ENCODE measurements around the gene SRSF8.
"Not testable (repeated sequence)": the region's sequence is repeated elsewhere in the genome, so short reads cannot be mapped to it uniquely, and the experiment has no call there.

Gene SRSF8, protein sequence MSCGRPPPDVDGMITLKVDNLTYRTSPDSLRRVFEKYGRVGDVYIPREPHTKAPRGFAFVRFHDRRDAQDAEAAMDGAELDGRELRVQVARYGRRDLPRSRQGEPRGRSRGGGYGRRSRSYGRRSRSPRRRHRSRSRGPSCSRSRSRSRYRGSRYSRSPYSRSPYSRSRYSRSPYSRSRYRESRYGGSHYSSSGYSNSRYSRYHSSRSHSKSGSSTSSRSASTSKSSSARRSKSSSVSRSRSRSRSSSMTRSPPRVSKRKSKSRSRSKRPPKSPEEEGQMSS
- 6.2 to 36.1 (median 25.2) reads per million in 17 experiments for total RNA-seq

DNA sequence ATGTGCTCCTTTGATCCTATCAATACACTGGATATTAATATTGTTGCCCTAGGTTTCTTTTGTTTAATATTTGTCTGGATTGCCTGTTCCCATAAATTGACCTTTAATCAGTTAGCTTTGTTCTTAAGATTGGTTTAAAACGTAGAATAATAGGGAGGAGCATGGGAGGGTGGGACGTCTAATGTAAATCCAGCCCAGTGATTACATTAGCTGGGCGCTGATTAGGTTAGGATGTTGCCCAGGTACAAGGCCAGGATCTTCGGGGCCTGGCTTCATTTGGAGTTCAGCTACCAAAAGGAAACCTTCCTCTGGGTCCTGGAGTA lies at the start of gene SRSF8:
Gene SRSF8, plus strand, starts transcription at position 204 of the 323 bp plus-strand sequence. CDS start 308 bp downstream, outside the sequence.
- no peak for DNase-seq

DNA sequence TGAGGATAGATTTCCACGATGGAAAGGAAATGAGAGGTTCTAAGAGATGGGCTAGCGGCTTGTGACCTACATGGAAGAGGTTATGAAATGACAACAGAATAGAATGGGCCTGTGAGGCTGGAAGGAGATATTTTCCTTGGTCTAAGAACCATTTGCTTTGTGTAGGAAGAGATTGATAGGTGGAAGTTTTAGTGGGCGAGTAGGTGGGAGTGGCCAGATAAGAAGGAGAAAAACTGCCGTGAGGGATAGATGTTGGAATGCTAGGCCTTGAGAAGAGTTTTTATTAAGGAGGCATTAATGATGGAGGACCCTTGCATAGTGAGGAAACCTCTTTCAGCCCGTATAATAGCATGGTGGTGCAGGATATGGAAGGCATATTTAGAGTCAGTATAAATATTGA lies 45.3 kb upstream of the SRSF8 start:
- not testable (repeated sequence) for DNase-seq

DNA sequence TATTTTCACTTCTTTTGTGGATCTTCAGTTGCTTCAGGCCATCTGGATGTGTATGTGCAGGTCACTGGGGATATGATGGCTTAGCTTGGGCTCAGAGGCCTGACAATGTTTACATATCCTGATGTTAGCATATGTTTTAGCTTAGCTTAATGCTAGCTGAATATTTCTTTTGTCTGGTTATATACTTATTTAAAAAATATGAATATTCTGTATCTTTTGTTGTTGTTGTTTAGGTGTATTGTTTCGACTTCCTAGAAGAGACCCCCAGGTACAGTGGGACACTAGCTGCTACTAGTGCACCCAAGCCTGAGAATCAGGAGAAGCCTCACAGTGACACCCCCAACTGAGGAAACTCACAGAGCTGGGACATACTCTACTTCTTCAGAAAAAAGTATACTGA lies 41.8 kb upstream of the SRSF8 start, which contains the start of gene KDM4E:
Gene KDM4E, plus strand, starts transcription at position 301 of the 400 bp plus-strand sequence. CDS start 300 bp downstream, outside the sequence.
- no peak for DNase-seq

DNA sequence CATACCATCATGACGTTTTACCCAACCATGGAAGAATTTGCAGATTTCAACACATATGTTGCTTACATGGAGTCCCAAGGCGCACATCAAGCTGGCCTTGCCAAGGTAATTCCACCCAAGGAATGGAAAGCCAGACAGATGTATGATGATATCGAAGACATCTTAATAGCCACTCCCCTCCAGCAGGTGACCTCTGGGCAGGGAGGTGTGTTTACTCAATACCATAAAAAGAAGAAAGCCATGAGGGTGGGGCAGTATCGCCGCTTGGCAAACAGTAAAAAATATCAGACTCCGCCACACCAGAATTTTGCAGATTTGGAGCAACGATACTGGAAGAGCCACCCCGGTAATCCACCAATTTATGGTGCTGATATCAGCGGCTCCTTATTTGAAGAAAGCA lies 41.1 kb upstream of the SRSF8 start:
- not testable (repeated sequence) for DNase-seq

DNA sequence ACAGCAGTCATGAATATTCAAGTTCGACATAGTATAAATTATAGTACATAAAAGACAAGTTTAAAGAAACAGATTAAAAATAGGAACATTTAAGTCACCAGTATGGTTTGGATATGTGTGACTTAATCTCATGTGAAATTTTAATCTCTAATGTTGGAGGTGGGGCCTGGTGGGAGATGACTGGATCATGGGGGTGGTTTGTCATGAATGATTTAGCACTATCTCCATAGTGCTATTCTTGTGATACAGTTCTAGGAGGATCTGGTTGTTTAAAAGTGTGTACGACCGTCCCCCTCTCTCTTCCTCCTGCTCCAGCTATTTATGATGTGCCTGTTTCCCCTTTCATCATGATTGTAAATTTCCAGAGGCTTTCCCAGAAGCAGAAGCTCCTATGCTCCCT lies 38.4 kb upstream of the SRSF8 start:
- peak in 1 of 4 experiments; percentile 4 for DNase-seq

DNA sequence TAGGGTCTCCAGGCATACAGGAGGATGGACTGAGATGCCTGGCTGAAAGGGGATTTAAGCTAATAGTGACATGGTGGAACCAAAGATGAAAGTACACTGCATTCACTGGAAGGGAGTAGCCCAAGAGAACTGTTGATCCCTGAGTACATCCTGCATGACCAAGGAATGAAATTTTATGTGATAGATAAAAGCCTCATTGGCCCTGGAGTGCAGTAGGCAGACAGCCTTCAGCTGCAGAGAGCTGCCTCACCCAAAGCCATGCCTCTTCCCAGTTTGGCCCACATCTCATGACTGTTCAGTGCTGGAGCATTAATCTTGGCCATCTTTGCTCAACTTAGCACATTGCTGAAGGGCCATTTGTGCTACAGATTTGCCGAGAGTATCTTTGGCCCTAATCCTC lies 33.7 kb upstream of the SRSF8 start:
- no peak for DNase-seq

DNA sequence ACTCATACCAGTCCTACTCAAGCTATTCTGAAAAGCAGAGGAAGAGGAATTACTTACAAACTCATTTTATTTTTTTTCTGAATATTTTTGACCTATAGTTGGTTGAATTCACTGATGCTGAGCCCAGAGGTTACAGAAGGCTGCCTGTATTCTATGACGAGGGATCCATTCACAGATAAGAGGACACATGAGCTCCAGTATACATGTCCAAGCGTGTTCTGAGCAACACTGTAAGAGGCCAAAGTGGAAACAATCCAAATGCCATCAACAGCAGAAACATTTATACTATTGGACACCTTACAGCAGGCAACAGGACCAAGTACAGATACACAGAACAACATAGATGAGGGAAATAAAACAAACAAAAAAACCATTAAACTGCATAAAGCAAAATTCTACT lies 31.4 kb upstream of the SRSF8 start:
- no peak for DNase-seq

DNA sequence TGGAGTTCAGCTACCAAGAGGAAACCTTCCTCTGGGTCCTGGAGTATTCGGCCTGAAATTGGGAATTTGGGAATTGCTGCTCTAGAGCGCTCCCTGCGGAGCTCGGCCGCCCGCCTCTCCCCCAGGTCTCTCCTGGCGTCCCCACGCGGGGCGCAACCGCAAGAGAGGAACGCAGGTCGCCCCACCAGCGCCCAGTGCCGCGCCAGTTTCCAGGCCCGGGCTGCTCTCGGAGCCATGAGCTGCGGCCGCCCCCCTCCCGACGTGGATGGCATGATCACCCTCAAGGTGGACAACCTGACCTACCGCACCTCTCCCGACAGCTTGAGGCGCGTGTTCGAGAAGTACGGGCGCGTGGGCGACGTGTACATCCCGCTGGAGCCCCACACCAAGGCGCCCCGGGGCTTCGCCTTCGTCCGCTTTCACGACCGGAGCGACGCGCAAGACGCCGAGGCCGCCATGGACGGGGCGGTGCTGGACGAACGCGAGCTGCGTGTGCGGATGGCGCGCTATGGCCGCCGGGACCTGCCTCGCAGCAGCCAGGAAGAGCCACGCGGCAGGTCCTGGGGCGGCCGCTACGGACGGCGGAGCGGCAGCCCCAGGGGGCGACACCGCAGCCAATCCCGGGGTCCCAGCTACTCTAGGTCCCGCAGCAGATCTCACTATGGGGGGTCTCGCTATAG lies 29.2 kb upstream of the SRSF8 start:
- peak in 3 of 4 experiments; percentile 5 to 27 (median 7) for DNase-seq

DNA sequence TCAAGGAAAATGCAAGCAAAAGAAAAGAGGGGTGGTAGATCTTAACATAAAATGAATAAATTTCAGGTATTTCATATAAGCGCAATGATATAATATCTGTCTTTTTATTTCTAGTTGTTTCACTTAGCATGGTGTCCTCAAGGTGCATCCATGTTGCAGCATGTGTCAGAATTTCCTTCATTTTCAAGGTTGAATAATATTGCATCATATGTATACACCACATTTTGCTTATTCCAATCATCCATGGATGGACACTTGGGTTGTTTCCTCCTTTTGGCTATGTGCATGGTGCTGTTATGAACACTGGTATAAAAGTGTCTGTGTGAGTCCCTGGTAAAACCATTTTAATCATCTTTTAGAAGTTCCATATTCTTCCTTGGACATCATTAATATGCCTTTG lies 24.5 kb upstream of the SRSF8 start:
- DNase-seq: no peak

DNA sequence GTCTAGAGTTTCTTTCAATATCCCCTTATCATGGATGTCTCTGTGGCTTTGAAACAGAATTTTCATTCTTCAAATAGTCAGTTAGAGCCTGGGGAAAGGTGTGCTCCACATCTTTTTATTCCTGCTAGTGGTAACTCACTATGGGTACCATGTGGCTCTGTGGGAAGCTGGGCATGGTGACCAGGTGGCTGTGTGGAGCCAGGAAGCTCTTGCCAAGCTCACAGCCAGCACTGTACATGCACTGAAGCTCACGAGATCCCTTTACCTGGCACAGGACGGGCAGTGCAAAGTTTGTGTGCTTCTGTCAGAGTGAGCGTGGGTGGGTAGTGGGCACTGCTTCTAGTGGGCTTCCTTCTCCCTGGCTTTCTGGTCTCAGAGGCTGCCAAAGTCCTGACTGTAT lies 23.8 kb upstream of the SRSF8 start:
- DNase-seq: no peak

DNA sequence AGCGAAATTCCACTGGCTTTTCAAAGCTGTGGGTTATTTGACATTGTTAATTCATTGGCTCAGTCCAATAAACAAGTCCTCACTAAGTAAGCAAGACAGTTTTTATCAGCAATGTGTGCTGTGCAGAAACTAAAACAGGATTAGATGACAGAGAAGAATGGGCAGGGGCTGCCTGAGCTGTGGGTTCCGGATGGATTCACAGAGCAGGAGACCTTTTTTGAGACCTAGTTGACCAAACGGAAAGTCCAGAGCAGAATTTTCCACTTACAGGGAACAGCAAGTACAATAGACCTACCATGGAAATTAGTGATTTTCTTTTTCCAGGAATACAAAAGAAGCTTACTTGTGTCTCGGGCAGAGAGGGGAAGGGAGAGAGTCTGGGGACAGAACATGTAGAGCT lies 22.7 kb upstream of the SRSF8 start:
- DNase-seq: no peak

DNA sequence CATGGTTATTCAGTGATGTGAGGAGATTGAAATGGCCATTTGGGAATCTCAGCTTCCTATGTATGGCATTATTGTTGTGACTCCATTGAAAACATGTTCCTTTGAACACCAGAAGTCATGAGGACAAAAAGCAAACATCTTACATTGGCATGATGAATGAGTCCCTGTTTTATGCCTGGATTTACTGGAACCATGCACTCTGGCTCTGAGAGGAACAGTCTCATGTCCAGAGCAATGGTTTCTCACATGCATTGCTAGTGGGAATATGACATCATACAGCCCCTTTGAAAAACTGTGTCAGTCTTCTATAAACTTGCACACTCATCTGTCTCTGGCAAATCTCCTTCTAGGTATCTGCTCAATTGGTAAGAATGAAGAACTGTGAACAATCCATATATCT lies 20.9 kb upstream of the SRSF8 start:
- no peak for DNase-seq

DNA sequence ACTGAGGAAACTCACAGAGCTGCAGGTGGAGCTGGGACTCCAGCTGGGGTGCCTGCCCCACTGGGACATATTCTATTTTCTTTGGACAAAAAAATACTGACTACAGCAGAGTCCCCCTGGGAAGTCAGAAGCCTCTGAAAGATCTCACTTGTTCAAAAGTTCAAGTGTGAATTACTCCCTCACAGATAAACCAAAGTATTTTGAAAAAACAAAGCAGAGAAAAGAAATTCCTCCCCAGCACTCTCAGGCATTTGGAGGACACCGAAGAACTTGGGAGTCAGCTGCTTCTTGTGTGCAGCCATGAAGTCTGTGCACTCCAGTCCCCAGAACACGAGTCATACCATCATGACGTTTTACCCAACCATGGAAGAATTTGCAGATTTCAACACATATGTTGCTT lies 17.6 kb upstream of the SRSF8 start, which contains the start of gene KDM4F:
Gene KDM4F, plus strand, starts transcription at position 301 of the 400 bp plus-strand sequence.
- not testable (repeated sequence) for DNase-seq

DNA sequence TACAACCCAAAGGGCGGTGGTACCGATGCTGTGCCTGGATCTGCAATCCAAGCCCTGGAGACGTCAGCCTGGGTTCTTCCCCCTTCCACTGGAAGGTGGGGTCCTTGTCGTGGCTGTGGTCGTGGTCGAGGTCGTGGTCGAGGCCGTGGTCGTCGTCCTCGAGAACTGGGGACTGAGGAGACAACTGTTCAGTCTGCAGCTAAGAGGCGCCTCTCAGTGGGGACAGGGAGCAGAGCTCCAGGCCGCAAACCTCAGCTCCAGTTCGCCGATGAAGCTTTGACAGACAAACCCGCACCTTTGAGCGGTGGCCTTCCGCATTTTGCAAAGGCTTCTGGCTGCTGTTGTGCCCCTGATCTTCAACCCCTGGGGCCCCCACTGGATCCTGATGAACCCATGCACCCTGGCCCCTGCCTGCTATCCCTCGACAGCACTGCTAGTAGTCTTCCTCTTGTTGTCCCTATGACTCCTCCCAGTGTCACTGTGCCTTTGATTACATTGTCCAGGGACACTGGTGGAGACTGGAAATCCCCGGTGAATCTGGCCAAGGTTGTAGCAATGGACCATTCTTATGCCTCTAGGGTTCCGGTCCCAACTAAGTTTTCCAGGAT lies 16.0 kb upstream of the SRSF8 start:
- no peak for DNase-seq

DNA sequence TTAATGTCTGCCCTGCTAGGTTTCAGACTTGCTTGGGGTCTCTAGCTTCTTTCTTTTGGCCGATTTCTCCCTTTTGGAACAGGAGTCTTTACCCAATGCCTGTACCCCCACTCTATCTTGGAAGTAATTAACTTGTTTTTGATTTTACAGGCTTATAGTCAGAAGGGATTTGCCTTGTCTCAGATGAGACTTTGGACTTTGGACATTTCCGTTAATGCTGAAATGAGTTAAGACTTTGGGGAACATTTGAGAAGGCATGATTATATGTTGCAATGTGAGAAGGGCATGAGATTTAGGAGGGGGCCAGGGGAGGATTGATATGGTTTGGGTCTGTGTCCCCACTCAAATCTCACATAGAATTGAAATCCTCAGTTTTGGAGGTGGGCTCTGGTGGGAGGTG lies 12.4 kb upstream of the SRSF8 start:
- no peak for DNase-seq

DNA sequence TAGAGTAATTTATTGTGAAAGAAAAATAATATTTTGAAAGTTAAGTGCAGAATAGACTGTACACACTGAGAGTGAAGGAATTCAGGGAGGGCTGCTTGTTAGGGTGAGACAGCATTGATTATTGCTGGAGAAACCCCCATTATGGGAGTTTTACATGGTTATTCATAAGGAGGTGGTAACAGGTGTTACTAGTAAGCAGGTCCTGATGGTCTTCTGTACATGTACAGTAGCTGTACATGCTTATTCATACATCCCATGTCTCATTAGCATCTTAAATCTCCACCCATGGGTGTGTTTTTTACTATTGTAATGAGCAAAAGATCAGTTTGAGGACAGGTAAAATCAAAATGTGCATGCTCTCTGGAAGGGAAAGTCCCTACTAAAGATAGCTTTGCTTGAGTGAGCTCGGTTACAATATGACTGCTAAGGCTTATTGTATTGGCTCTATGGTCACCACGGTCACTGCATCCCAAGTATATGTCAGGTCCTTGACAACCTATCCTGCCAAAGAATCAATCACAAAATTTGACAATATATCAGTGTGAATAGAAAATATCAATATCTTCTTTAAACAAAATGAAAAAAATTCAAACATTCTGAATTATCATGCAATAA lies 11.3 kb upstream of the SRSF8 start:
- no peak for DNase-seq

DNA sequence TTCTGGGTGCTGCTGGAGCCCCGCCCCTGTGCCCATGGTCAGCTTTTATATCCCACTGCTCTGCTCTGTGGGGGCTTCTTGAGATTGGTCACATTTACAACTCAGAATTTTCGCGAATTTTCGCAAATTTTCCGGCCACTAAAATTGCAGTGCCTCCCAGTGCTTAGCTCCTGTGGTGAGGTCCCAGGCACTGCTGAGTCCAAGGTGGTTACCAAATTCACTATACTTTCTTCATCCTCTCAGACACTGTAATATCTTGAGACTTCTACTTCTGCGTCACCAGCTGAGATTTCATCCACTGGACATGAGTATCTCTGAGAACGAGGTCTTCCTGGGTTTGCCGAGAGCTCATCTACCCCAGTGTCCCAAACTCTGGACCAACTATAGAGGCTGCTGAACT lies 8.8 kb upstream of the SRSF8 start:
- no peak for DNase-seq

DNA sequence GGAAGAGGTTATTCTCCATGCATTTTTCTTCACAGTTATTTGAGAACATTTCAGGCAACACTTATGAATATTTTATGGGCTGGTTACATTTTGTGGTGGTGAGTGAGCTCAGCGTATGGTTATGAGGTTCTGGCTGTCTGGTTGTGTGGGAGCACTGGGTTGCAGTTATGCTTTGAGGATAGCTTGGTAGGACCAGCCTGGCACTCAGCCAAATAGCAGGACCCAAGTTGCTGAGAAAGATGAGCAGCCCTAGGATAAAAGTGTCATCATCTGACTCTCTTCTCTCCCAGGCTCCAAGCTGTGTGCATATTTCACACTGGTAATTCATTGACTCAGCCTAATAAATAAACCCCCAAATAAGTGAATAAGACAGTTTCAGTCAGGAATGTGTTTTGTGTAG lies 8.1 kb upstream of the SRSF8 start:
- no peak for DNase-seq

DNA sequence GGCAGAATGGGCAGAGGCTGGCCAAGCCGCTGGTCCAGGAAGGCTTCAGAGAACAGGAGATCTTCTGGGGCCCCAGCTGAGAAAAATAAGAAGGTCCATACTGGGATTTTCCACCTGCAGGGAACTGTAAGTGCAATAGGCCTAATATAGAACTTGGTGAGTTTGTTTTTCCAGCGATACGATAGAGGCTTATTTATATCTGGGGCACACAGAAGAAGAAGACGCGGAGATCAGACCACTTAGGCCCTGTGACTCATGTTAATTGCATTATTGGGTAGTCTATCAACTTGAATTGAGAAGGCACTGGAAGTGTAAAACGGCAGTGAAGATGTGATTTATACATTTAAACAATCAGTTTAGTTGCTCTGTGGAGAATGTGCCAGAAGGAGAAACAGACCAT lies 7.7 kb upstream of the SRSF8 start:
- no peak for DNase-seq

DNA sequence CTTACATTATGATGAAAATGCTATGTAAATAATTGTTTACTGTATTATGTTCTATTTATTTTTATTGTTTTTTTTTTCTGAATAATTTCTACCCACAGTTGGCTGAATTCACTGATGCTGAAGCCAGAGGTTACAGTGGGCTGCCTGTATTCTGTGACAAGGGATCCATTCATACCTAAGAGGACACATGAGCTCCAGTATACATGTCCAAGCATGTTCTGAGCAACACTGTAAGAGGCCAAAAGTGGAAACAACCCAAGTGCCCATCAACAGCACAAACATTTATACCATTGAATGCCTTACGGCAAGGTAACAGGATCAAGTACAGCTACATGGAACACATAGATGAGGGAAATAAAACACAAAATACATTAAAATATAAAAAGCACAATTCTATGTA lies 1.4 kb upstream of the SRSF8 start:
- no peak for DNase-seq

DNA sequence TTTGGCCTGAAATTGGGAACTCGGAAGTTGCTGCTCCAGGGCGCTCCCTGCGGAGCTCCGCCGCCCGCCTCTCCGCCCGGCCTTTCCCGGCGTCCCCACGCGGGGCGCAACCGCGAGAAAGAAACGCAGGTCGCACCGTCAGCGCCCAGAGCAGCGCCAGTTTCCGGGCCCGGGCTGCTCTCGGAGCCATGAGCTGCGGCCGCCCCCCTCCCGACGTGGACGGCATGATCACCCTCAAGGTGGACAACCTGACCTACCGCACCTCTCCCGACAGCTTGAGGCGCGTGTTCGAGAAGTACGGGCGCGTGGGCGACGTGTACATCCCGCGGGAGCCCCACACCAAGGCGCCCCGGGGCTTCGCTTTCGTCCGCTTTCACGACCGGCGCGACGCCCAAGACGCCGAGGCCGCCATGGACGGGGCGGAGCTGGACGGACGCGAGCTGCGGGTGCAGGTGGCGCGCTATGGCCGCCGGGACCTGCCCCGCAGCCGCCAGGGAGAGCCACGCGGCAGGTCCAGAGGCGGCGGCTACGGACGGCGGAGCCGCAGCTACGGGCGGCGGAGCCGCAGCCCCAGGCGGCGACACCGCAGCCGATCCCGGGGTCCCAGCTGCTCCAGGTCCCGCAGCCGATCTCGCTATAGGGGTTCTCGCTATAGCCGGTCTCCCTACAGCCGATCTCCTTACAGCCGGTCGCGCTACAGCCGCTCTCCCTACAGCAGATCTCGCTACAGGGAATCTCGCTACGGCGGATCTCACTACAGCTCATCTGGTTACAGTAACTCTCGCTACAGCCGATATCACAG lies 521 bp downstream of the SRSF8 start:
- DNase-seq: peak; percentile 82 to 94 (median 88)

DNA sequence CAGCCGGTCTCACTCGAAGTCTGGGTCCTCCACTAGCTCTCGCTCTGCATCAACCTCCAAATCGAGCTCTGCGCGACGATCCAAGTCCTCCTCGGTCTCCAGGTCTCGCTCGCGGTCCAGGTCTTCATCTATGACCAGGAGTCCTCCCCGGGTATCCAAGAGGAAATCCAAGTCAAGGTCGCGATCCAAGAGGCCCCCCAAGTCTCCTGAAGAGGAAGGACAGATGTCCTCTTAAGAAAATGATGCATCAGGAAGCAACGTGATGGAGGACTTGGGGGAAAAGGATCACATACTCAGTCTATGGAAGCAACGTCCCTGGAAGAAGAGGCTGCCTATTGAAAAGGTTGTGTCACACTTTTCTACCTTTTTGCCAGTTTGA lies 1.1 kb downstream of the SRSF8 start:
- peak in 1 of 4 experiments; percentile 42 for DNase-seq

DNA sequence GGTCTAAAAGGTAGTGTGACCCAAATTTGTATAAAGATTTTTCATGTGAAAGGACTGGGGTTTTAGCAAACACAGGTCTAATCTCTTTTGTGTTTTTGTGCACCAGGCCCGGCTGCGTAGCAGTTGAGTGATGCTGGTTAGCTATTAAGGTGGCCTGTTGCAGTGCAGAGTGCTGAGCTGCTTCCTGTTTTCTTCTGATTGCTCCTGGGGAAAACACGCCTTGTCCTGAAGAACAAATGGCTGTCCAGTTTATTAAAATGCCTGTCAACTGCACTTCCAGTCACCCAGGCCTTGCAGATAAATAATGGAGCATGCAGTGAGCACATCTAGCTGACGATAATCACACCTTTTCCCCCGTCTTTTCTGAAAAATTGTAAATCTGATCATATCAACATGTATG lies 1.8 kb downstream of the SRSF8 start:
- peak; percentile 84 to 95 (median 89) for DNase-seq

All from suppressor macrophage (primary cell).